ENCODE results near the gene LAPTM5.

Gene LAPTM5

DNA sequence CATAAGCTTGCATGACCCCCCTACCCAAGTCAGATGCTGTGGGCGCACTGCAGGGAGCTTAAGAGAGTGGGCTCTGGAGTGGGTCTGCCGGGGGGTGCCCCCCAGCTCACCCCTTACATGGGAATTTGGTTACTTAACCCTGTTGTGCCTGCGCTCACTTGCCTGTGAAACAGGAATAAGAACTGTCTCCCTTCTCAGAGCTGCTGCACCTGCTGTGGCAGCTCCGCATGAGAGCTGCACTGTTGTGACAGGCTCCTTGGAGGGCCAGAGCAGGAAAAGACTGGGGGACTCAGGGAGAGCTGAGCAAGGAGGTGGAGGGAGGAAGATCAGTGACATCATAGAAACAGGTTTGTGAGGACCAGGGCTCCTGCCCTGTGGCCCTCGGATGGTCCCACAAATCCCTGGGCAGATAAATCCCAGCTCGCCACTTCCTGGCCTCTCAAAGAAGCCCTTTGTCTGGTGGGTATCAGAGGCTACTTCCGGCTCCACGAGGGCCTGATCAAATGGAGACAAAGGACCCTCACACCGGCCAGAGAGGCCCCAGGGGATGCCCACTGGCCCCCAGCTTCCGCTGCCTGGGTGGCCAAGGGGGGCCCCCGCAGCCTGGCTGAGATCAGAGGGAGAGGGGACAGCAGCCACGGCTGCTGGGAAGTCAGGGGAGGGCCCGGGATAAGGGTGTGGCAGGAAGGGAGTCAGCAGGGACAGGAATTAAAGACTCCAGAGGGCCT, 28.9 kb upstream of the LAPTM5 start:
- no peak for DNase-seq

DNA sequence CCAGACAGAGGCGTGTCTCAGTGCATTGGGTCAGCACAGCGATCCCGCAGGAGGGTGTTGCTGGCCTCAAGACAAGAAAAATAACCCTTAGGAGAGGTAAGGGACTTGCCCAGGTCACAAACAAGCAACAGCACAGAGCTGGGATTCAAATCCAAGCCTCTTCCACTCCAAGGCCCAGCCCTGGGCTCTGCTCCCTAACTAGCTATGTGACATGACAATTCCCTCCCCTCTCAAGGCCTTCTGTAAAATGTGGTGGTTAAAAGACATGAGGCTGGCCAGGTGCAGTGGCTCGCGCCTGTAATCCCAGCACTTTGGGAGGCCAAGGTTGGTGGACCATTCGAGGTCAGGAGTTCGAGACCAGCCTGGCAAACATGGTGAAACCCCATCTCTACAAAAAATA, 28.1 kb upstream of the LAPTM5 start:
- no peak for DNase-seq

GRCh38 chr1:30785181-30785580, 27.6 kb upstream of the LAPTM5 start:
- DNase-seq: no peak

DNA sequence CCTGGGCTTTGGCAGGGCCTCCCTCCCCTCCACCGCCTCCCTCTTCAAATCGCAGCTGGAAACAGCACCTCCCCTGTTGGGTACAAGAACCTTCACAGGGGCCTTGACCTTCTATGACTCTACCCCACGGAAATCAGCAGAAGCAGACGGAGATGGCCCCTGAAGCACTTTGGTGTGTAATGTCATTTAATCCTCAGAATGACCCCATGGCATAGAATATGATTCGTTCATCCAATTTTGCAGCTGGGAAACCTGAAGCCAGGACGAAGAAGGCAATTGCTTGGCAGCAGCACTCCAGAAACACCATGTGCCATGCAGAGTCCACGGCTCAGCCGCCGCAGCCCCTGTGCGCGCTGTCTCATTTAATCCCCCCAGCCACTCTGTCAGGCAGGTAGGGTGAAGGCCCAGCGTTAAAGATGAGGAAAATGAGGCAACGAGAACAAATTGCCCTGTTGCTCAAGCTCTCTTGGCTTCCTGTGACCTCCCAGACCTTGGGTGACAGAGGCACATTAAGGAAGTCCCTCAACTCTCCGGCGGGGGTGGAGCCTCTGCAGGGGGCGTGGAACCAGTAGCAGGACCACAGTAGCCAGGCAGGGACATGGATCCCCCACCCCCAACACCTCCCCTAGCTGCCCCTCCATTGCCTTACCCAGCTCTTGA, 25.8 kb upstream of the LAPTM5 start:
- no peak for DNase-seq

DNA sequence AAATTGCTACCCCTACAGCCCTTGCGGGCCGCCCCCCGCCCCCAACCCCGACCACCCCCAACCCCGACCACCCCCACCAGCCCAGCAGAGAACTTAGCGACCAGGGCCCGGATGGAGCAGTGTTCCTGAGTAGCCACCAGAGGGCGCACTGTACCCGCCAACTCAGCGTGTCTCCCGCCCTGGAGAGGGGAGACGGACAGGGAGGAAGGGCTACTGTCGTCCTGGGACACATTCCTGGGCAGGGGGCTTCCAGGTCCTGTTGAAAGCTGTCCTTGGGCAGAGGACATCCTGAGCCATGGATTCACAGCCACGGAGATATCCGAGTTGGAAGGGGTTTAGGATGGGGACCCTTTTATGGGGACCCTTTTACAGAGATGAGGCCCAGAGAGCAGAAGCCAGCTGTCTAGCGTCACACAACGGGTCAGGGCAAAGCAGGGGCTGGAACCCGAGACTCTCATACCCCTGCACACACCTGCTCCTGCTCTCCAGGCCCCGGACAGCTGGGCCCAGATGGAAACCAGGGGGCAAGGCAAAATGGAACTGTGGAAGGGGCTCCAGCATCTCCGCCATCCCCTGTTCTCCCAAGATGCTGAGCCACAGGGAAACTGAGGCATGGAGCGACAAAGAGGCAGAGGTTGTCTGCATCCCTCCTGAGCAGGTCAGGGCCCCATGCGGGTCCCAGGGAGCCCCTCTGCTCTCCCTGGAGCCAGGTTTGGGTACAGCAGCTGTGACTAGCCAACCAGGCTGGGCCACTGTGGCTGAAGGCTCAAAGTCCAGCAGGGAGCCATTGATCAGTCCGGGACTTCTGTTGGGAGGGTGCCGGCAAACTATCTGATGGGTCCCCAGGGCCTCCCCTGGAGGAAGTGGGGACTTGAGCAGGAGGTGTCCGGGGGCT, 25.0 kb upstream of the LAPTM5 start:
- DNase-seq: peak; percentile 44

- DNase-seq: no peak
Measured at GRCh38 chr1:30781906-30782305, 24.3 kb upstream of the LAPTM5 start.

DNA sequence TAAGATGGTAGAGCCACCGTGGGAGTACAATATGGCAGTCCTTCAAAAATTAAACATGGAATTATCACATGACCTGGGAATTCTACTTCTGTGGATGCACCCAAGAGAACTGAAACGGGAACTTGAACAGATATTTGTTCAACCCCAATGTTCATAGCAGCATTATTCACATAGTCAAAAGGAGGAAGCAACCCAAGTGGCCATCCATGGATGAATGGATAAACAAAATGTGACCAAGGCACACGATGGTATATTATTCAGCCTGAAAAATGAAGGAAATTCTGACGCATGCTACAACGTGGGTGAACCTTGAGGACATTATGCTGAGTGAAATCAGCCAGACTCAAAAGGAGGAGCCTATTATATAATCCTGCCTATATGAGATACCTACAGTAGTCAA, 22.8 kb upstream of the LAPTM5 start:
- DNase-seq: no peak

GRCh38 chr1:30779294-30780071, 21.9 kb upstream of the LAPTM5 start:
- DNase-seq: peak; percentile 65

DNA sequence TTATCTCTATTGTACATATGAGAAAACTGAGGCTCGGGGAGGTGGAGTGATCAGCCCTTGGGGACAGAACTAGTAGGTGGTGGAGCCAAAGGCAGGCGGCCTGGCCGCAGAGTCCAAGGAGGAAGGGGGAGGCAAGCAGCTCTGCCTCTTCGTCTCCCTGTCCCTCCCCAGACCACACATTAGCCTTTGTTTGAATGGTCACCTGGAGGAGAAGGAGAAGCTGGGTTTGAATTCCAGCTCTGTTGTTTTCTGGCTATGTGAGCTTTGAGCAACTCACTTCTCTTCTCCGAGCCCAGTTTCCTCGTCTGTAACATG, 21.4 kb upstream of the LAPTM5 start:
- no peak for DNase-seq

DNA sequence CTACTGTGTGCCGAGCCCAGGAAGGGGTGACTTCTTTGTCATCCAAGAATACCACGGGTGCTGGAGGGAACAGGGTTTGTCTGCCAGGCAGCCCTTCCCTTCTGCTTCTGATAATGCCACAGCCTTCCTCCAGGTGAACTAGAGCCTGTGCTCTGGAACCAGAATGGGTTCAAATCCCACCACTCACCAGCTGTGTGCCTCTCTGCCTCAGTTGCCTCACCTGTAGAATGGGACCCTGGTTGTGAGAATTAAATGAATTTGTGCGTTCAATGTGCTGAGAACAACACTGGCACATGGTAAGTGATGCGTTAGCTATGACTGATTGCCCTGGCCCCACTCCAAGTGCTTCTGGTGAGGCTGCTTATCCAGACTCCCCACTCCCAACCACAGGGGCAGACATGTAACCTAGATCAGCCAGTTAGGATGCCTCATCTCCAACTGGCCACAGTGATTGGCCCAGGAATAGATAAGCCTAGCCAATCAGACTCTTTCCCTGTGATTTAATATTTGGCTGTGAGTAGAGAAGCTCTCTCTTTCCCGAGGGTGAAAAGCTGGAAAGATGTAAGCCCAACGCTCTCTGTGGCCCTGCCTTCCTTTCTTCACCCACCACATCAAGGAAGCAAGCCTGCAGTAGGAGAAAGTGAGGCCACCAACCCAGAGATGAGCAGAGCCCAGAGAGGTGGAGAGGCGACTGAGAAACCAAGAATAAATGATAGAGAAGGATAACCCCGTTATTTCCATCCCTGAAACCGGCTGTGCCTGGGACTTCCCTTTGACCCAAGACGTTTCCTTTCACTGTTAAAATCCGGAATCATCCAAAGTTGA, 20.8 kb upstream of the LAPTM5 start:
- peak; percentile 30 for DNase-seq

DNA sequence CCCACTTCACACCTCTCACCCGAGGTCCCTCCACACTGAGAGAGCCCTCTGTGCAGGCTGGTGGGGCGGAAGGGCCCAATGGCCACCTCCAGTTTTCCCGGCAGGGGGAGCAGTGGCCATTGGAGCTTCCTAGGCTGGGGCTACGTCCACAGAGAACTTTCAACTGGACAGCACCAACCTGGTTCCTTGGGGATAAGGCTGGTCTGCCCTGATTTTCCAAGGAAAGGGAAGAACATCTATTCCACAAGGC, 20.3 kb upstream of the LAPTM5 start:
- no peak for DNase-seq

DNA sequence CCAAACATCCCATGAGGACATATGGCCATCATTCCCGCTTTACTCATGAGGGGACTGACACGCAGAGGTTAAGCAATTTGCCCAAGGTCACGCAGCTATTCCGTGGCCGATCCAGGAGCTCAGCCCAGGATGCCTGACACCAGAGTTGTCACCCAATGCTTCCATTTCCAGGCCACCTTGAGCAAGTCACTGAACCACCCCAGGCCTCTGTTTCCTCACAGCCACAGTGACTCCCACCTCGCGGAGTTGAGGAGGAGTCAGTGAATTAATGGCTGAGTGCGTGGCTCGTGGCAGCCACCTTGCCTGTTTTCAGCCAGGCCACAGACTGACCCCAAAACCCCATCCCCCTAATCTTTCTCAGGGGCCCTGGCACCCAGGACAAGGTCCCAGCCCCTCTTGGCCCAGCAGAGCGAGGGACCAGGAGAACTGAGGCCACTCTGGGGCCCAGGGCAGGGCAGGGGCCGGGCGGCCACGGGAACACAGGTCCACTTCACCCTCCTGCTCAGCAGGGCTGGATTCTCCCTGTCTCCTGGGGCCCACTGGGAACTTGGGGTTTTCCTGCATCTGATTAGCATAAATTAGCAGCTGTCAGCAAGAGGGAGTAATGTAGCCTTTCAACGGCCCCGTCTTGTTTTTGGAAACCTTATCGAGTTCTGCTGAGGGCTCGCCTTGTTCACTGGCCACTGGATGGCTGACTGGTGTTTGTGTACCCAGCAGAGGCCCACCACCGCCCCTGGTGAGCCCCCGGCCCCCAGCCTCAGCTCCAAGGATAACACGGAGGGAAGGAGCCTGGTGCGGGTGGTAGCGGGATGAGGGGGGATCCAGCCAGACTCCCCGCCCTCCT, 19.7 kb upstream of the LAPTM5 start:
- DNase-seq: no peak

GRCh38 chr1:30776097-30777059, 18.8 kb upstream of the LAPTM5 start:
- DNase-seq: no peak

DNA sequence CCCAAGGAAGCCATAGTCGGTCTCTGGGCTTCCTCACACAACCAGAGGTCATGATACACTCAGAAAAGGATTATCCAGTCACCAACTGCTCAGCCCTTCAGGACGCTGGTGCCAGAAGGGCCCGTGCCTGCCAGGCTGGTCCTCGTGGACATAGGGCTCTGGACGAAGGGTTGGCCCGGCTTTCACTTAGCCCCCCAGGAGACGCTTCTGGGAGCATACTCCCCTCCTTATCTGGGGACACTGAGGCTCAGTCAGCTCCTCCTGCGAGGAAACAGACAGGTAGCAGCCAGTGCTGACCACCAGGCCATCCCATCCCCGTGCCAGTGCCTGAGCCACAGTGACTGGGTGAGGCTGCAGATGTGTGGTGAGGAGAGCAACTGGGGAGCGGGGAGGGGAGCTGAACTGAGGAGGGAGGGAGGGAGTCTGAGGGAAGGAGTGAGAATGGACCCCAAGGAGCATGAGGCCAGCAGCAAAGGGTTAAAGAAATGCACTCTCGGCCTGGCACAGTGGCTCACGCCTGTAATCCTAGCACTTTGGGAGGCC, 17.9 kb upstream of the LAPTM5 start:
- DNase-seq: no peak

- DNase-seq: no peak
Measured at GRCh38 chr1:30774550-30775432, 17.2 kb upstream of the LAPTM5 start.

DNA sequence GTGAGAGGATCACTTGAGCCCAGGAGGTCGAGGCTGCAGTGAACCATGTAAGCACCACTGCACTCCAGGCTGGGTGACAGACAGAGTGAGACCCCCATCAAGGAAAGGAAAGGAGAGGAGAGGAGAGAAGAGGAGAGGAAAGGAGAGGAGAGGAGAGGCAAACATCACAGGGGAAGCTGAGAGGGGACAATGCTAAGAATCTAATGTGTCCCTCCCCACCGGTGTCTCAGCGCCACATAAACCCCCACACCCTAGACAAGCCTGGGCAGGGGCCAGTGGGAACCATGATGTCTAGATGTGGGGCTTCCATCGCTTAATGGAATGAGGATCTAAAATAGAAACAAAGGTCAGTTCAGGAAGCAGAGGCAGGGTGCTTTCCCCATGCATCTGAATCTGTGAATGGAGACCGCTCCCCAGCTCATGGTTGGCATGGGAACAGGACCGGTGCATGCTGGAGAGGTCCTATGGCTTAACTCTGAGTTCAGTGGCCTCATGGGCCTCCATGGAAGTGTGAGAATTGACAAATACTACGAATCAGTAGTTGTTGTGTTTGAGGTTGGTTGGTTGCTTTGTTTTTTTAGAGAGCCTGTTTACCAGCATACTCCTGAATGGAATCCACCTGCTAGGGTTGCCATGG, 16.3 kb upstream of the LAPTM5 start:
- DNase-seq: no peak

DNA sequence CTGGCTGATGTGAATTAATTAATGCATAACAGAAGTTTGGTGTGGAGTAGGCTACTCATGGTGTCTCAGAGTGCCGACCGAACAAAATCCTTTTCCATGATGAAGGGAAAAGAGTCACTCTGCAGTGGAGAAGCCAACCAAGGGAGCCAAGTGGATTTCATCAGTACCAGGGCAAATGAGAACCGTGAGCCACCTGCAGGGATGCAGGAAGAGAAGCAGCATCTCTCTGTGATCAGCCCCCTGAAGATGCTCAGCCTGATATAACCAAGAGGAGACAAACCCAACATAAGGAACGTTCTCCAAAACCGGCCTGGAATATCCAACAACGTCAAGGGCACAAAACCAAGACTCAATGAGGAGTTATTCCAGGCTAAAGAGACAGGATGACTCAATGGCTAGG, 13.4 kb upstream of the LAPTM5 start:
- DNase-seq: no peak

- DNase-seq: no peak
Measured at GRCh38 chr1:30770150-30770549, 12.6 kb upstream of the LAPTM5 start.

Measured in NCI-H1105 (cell line).